NB4 (cell line): ENCODE measurements around the gene SPATA24.
A peak's percentile ranks its signal among the peaks of the same experiment; 100 is the strongest.

Experiments used
- POLR2A ChIP-seq: IDR thresholded peaks from 2 replicates; pipeline ENCODE4 v1.6.1; 2011; ENCODE audit warnings: mild to moderate bottlenecking; ENCODE audit not compliant: insufficient read length; ENCODE audit errors: extremely low read depth
- TF ChIP-seq, protein P1 (sequence below): IDR thresholded peaks from one replicate; pipeline ENCODE4 v1.5.1; 2012; ENCODE audit warnings: low read depth, low read length

DNA sequence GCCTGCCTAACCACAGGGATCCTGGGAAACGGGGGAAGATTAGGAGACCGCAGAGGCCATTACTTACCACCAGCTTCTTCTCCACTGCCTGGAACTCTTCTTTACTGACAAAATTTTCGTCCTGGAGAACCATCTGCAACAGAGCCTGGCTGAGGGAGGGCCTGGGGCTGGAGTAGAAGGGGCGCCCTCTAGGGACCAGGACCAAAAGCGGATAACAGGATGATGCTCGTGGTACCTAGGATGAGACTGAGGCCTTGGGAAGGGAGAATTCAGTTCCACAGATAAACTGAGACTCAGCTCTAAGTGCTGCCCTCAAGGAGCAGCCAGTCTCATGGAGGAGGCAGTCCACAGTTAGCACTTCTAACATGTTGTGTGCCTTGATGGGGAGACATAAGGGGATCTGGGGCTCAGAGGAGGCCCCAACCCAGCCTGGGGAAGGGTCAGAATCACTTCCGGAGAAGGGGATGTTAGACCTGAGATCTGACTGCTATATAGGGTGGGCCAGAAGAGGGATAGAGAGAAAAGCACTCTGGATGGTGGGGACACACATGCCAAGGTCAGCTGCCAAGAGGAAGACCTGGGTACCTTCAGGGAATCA, 1.2 kb downstream of the SPATA24 start:
- no peak for TF ChIP-seq POLR2A
- TF ChIP-seq, protein P1, sequence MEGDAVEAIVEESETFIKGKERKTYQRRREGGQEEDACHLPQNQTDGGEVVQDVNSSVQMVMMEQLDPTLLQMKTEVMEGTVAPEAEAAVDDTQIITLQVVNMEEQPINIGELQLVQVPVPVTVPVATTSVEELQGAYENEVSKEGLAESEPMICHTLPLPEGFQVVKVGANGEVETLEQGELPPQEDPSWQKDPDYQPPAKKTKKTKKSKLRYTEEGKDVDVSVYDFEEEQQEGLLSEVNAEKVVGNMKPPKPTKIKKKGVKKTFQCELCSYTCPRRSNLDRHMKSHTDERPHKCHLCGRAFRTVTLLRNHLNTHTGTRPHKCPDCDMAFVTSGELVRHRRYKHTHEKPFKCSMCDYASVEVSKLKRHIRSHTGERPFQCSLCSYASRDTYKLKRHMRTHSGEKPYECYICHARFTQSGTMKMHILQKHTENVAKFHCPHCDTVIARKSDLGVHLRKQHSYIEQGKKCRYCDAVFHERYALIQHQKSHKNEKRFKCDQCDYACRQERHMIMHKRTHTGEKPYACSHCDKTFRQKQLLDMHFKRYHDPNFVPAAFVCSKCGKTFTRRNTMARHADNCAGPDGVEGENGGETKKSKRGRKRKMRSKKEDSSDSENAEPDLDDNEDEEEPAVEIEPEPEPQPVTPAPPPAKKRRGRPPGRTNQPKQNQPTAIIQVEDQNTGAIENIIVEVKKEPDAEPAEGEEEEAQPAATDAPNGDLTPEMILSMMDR, result peak; percentile 63
